Immature natural killer cell (primary cell): Measurements from ENCODE around the gene SLC4A2. TPM values are rescaled to one million over a fixed set of nuclear protein-coding genes. Genes with fewer than 3 reads are reported as not detected.

Experiments
- DNase-seq, 3 donors: peaks; one replicate each; pipeline ENCODE4 v3.0.0; 2022; ENCODE audit warnings: mixed read lengths in 1 of 3
- H3K27ac Mint-ChIP-seq, 6 donors: one replicate each; pipeline ENCODE4 v1.8.0; 2020; ENCODE audit warnings: mixed read lengths in 6 of 6, mild to moderate bottlenecking in 5 of 6, inconsistent platforms in 4 of 6, moderate library complexity in 3 of 6
- H3K27me3 Mint-ChIP-seq, 3 donors: one replicate each; pipeline ENCODE4 v1.8.0; 2020 to 2021; ENCODE audit warnings: low read depth in 3 of 3, mild to moderate bottlenecking in 3 of 3, mixed read lengths in 3 of 3, moderate library complexity in 3 of 3, inconsistent platforms in 1 of 3
- H3K36me3 Mint-ChIP-seq, 3 donors: one replicate each; pipeline ENCODE4 v1.8.0; 2020; ENCODE audit warnings: mixed read lengths in 3 of 3, inconsistent platforms in 2 of 3, mild to moderate bottlenecking in 2 of 3
- H3K4me1 Mint-ChIP-seq, 2 donors: one replicate each; pipeline ENCODE4 v1.8.0; 2020; ENCODE audit warnings: inconsistent platforms in 2 of 2, mild to moderate bottlenecking in 2 of 2, mixed read lengths in 2 of 2, moderate library complexity in 1 of 2
- H3K4me3 Mint-ChIP-seq, 5 donors: one replicate each; pipeline ENCODE4 v1.8.0; 2020; ENCODE audit warnings: mild to moderate bottlenecking in 5 of 5, mixed read lengths in 5 of 5, inconsistent platforms in 3 of 5, moderate library complexity in 3 of 5
- H3K9me3 Mint-ChIP-seq, 6 donors: one replicate each; pipeline ENCODE4 v1.8.0; 2020; ENCODE audit warnings: mild to moderate bottlenecking in 6 of 6, mixed read lengths in 6 of 6, inconsistent platforms in 4 of 6, moderate library complexity in 3 of 6
- polyA plus RNA-seq, 3 donors: library from polyadenylated mRNA; unstranded; fragments of 300-500 nt; fragmentation: Illumina TruSeq; gene quantifications; one replicate each; pipeline ENCODE4 v1.2.3, GENCODE V29; 2021

The SLC4A2 gene
- polyA plus RNA-seq, 3 donors from 2014 or later, result 6.7 to 19.8 (median 10.9) TPM

GRCh38 chr7:151113344-151114150 is 54.2 kb downstream of the SLC4A2 start:
- H3K27ac Mint-ChIP-seq, result no peak overlapping the region
- no peak for DNase-seq
- H3K27me3 Mint-ChIP-seq, result peaks cover 2 to 6% (median 6%) of the 10 kb centered on the region in 3 donors
- H3K9me3 Mint-ChIP-seq, result no peaks in the 10 kb centered on the region
- peak overlapping the region; percentile 26 to 60 (median 30) for H3K4me3 Mint-ChIP-seq
- peaks cover 0 to 1% (median 0%) of the 10 kb centered on the region in 3 donors for H3K36me3 Mint-ChIP-seq
- H3K4me1 Mint-ChIP-seq, result peaks cover 0 to 10% of the 10 kb centered on the region in 2 donors

- DNase-seq, result no peak
- Mint-ChIP-seq H3K36me3 (peaks cover 0 to 8% (median 0%) of the 10 kb centered on the region in 3 donors), H3K27ac (no peak overlapping the region), H3K27me3 (peaks cover 2 to 6% (median 5%) of the 10 kb centered on the region in 3 donors), H3K4me1 (peaks cover 0 to 10% of the 10 kb centered on the region in 2 donors), H3K9me3 (no peaks in the 10 kb centered on the region), H3K4me3 (peak overlapping the region; percentile 26 to 60 (median 30))
Measured at GRCh38 chr7:151114151-151115090, 55.0 kb downstream of the SLC4A2 start.

GRCh38 chr7:151115121-151115835 is 55.9 kb downstream of the SLC4A2 start:
- Mint-ChIP-seq H3K4me3 (peak overlapping the region; percentile 35 to 66 (median 51)), H3K9me3 (no peaks in the 10 kb centered on the region), H3K36me3 (peaks cover 0 to 8% (median 0%) of the 10 kb centered on the region in 3 donors), H3K27ac (no peak overlapping the region), H3K4me1 (peaks cover 0 to 8% of the 10 kb centered on the region in 2 donors), H3K27me3 (peaks cover 2 to 5% (median 4%) of the 10 kb centered on the region in 3 donors)
- peak in 1 of 3 donors; percentile 21 for DNase-seq

DNA sequence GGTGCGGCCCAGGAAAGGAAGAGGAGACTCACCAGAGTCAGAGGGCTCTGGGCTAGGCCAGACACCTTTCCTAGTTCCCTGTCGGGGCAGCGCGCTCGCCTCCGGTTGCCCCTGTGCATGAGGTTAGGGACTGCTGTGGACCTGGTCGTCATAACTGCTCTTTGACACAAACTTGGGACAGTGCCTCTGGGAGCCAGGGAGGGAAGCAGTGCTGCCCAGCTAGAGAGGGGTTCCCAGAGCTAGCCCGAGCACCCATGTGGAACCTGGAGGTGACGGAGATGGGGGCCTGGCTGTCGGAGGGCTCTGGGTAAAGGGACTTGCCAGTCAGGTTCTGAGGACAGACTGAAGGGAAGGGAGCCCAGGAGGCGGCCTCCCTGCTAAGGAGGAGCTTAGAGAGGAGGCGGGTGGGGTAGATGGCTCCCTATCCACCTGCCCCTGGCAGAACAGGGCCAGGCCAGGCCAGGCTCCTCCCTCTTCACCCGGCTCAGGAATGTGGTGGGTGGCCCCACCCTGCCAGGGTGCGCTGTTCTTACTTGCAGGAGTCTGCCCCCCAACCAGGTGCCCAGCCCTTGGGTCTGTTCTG is 56.5 kb downstream of the SLC4A2 start:
- Mint-ChIP-seq H3K9me3 (no peaks in the 10 kb centered on the region), H3K27ac (no peak overlapping the region), H3K4me1 (peaks cover 0 to 6% of the 10 kb centered on the region in 2 donors), H3K27me3 (peaks cover 2 to 5% (median 3%) of the 10 kb centered on the region in 3 donors), H3K36me3 (peaks cover 0 to 11% (median 0%) of the 10 kb centered on the region in 3 donors), H3K4me3 (peak overlapping the region; percentile 35 to 66 (median 51))
- DNase-seq, result no peak

- Mint-ChIP-seq H3K36me3 (peaks cover 4 to 16% (median 5%) of the 10 kb centered on the region in 3 donors), H3K4me1 (peaks cover 0 to 6% of the 10 kb centered on the region in 2 donors), H3K4me3 (peak overlapping the region in 2 of 5 donors; percentile 11 to 33), H3K9me3 (no peaks in the 10 kb centered on the region), H3K27me3 (peaks cover 2 to 5% (median 3%) of the 10 kb centered on the region in 3 donors), H3K27ac (no peak overlapping the region)
- DNase-seq, result no peak
Measured at GRCh38 chr7:151116603-151117440, 57.4 kb downstream of the SLC4A2 start.

DNA sequence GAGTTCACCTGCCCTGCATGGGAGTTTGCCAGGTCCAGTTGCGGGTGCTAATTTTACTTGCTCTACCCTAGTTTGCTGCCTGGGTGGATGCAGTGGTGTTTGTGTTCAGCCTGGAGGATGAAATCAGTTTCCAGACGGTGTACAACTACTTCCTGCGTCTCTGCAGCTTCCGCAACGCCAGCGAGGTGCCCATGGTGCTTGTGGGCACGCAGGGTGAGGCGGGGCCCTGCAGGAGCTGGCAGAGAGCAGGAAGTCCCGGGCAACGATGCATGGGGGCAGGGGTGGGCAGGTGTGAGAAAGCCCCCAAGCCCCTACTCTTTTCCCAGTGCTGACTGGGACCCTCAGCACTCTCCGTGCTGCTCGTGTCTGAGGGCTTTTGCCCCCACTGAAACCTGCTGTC is 58.2 kb downstream of the SLC4A2 start:
- Mint-ChIP-seq H3K9me3 (no peaks in the 10 kb centered on the region), H3K27me3 (peaks cover 2 to 5% (median 3%) of the 10 kb centered on the region in 3 donors), H3K4me1 (peaks cover 0 to 3% of the 10 kb centered on the region in 2 donors), H3K27ac (no peak overlapping the region), H3K36me3 (peaks cover 4 to 16% (median 6%) of the 10 kb centered on the region in 3 donors), H3K4me3 (no peak overlapping the region)
- DNase-seq, result no peak

DNA sequence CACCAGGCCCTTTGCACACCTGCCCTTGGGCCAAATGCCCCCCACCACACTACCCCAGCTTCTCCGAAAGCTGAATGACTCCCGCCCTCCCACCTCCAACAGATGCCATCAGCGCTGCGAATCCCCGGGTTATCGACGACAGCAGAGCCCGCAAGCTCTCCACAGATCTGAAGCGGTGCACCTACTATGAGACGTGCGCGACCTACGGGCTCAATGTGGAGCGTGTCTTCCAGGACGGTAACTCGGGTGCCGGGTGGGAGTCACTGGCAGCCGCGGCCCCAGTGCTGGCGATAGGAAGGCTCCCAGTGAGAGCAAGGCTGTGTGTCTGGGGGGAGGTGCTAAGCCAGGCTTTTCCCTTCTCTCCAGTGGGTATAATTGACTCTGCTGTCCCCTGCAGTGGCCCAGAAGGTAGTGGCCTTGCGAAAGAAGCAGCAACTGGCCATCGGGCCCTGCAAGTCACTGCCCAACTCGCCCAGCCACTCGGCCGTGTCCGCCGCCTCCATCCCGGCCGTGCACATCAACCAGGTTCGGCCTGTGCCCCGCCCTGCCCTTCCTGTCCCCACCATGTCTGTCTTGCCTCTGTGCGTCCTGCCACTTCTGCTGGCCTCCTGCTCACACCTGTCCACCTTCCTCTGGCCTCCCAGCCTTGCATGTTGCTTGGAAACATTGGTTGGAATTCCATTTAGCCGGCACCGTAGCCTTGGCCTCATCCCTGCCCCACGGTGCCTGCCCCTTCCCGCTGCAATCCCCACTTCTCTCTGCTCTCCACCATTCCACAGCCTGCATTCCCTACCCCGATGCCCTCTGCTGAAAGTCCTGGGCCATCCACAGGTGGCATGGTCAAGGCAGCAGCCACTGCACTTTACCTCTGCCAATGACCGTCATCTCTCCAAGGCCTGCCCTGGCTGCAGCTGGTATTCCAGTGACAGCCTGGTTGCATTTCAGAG is 59.0 kb downstream of the SLC4A2 start:
- peaks cover 4 to 16% (median 6%) of the 10 kb centered on the region in 3 donors for H3K36me3 Mint-ChIP-seq
- no peaks in the 10 kb centered on the region for H3K9me3 Mint-ChIP-seq
- DNase-seq, result no peak
- H3K4me3 Mint-ChIP-seq, result no peak overlapping the region
- H3K27ac Mint-ChIP-seq, result no peak overlapping the region
- H3K4me1 Mint-ChIP-seq, result peaks cover 0 to 3% of the 10 kb centered on the region in 2 donors
- peaks cover 2 to 3% (median 2%) of the 10 kb centered on the region in 3 donors for H3K27me3 Mint-ChIP-seq

GRCh38 chr7:151119055-151119415 is 59.6 kb downstream of the SLC4A2 start:
- Mint-ChIP-seq H3K27ac (no peak overlapping the region), H3K27me3 (peaks cover 2 to 3% (median 2%) of the 10 kb centered on the region in 3 donors), H3K36me3 (peaks cover 4 to 20% (median 6%) of the 10 kb centered on the region in 3 donors), H3K9me3 (no peaks in the 10 kb centered on the region), H3K4me1 (peaks cover 0 to 3% of the 10 kb centered on the region in 2 donors), H3K4me3 (no peak overlapping the region)
- DNase-seq, result no peak

- peaks cover 2 to 3% (median 2%) of the 10 kb centered on the region in 3 donors for H3K27me3 Mint-ChIP-seq
- no peaks in the 10 kb centered on the region for H3K9me3 Mint-ChIP-seq
- H3K27ac Mint-ChIP-seq, result no peak overlapping the region
- no peak overlapping the region for H3K4me3 Mint-ChIP-seq
- peaks cover 0 to 3% of the 10 kb centered on the region in 2 donors for H3K4me1 Mint-ChIP-seq
- H3K36me3 Mint-ChIP-seq, result peaks cover 4 to 25% (median 6%) of the 10 kb centered on the region in 3 donors
- DNase-seq, result no peak
Measured at GRCh38 chr7:151119902-151120301, 60.5 kb downstream of the SLC4A2 start.

DNA sequence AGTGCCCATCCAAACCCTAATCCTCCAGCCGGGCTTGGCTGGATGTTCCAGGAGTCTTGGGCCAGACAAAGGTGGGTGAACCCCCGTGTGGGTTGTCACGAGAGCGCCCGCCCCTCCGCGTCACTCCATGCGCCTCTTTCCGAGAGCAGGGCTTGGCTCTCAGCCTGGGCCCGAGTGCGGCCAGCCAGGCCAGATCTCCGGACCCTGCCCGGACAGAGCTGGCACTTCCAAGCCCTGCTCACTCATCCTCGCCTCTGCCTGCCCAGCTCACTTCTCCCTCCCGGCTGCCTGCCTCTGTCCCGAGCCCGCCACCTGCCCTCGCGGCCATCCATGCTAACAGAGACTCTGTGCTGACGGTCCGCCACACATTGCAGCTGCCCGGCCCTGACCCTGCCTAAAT is 61.5 kb downstream of the SLC4A2 start:
- Mint-ChIP-seq H3K27ac (no peak overlapping the region), H3K36me3 (peaks cover 4 to 25% (median 6%) of the 10 kb centered on the region in 3 donors), H3K27me3 (peaks cover 2% of the 10 kb centered on the region in 3 donors), H3K4me3 (no peak overlapping the region), H3K9me3 (no peaks in the 10 kb centered on the region), H3K4me1 (peaks cover 0 to under 1% of the 10 kb centered on the region in 2 donors)
- no peak for DNase-seq

DNA sequence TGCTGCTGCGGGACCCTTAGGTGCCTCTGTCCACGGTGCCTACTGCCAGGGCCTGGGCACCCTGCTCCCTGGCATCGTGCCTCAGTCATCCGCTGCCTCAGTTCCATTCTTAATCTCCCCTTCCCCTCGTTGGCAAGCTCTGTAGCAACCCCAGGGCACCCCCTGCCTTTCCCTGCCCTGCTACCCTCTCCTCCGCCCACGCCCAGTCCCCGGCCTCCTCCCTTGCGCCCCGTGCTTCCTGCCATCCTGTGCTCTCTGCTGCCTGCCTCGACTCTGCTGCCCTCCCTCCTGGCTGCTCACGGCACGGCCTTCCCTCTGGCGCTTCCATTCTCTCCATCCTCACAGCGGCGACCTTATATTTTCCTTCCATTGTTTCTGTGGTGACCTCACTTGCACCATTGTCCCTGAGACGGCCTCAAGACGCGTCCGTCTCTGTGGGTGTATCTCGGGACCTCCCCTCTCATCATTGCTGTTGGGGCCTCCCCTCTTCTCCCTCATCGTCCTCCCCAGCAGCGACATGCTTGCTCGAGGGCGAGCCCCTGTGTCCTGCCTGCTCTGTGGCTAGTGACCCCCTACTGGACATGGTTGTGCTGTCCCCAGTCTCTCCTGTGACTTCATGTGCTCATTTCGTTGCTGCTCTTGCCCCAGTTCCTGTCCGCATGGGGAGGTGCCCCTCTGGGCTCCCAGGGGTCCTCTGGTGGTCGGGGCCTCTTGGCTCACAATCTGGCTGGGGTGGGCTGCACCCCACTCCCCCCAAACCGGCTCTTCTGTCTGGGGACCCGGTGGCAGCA is 62.2 kb downstream of the SLC4A2 start:
- Mint-ChIP-seq H3K27ac (no peak overlapping the region), H3K9me3 (no peaks in the 10 kb centered on the region), H3K36me3 (peaks cover 4 to 25% (median 6%) of the 10 kb centered on the region in 3 donors), H3K4me1 (no peaks in the 10 kb centered on the region), H3K27me3 (peaks cover 0 to 2% (median 2%) of the 10 kb centered on the region in 3 donors), H3K4me3 (no peak overlapping the region)
- DNase-seq, result no peak
